ENCODE data around the gene CSMD2.

CSMD2 gene

GRCh38 chr1:34165422-34165921 is 442 bp upstream of the CSMD2 start:
- Histone ChIP-seq H3K27me3 (peaks cover 98% of the 10 kb centered on the region), H3K36me3 (no peaks in the 10 kb centered on the region), H3K9me3 (no peaks in the 10 kb centered on the region), H3K27ac (no peak overlapping the region), H3K4me1 (ENCODE audit: control insufficient read depth in 1 of 2, insufficient read depth in 1 of 2, low read depth in 1 of 2, low read length in 1 of 2) (no peaks in the 10 kb centered on the region), H3K4me3 (ENCODE audit: low read depth in 1 of 2, low read length in 1 of 2) (no peak overlapping the region)
- TF ChIP-seq CTCF (IDR thresholded peaks at IDR 0.05): no peak

GRCh38 chr1:34163792-34164731 is 968 bp downstream of the CSMD2 start:
- H3K36me3 ChIP-seq: no peaks in the 10 kb centered on the region
- peaks cover 100% of the 10 kb centered on the region for H3K27me3 ChIP-seq
- no peaks in the 10 kb centered on the region for H3K4me1 ChIP-seq (ENCODE audit: control insufficient read depth in 1 of 2, insufficient read depth in 1 of 2, low read depth in 1 of 2, low read length in 1 of 2)
- no peak overlapping the region for H3K4me3 ChIP-seq (ENCODE audit: low read depth in 1 of 2, low read length in 1 of 2)
- H3K9me3 ChIP-seq: no peaks in the 10 kb centered on the region
- H3K27ac ChIP-seq: no peak overlapping the region
- no peak for TF ChIP-seq CTCF (IDR thresholded peaks at IDR 0.05)

GRCh38 chr1:34162852-34163766 is 1.9 kb downstream of the CSMD2 start:
- Histone ChIP-seq H3K9me3 (no peaks in the 10 kb centered on the region), H3K27ac (no peak overlapping the region), H3K27me3 (peaks cover 92% of the 10 kb centered on the region), H3K4me1 (ENCODE audit: control insufficient read depth in 1 of 2, insufficient read depth in 1 of 2, low read depth in 1 of 2, low read length in 1 of 2) (no peaks in the 10 kb centered on the region), H3K4me3 (ENCODE audit: low read depth in 1 of 2, low read length in 1 of 2) (no peak overlapping the region), H3K36me3 (no peaks in the 10 kb centered on the region)
- no peak for TF ChIP-seq CTCF (IDR thresholded peaks at IDR 0.05)

- Histone ChIP-seq H3K9me3 (no peaks in the 10 kb centered on the region), H3K4me1 (ENCODE audit: control insufficient read depth in 1 of 2, insufficient read depth in 1 of 2, low read depth in 1 of 2, low read length in 1 of 2) (no peaks in the 10 kb centered on the region), H3K27me3 (peaks cover 28% of the 10 kb centered on the region), H3K36me3 (no peaks in the 10 kb centered on the region), H3K27ac (no peak overlapping the region), H3K4me3 (ENCODE audit: low read depth in 1 of 2, low read length in 1 of 2) (no peak overlapping the region)
- TF ChIP-seq CTCF (IDR thresholded peaks at IDR 0.05): no peak
These were observed 8.3 kb downstream of the CSMD2 start for GRCh38 chr1:34156739-34157138.

- H3K36me3 ChIP-seq: no peaks in the 10 kb centered on the region
- no peak for TF ChIP-seq CTCF (IDR thresholded peaks at IDR 0.05)
- peaks cover 19% of the 10 kb centered on the region for H3K27me3 ChIP-seq
- no peak overlapping the region for H3K27ac ChIP-seq
- H3K4me3 ChIP-seq (ENCODE audit: low read depth in 1 of 2, low read length in 1 of 2): no peak overlapping the region
- H3K9me3 ChIP-seq: no peaks in the 10 kb centered on the region
- no peaks in the 10 kb centered on the region for H3K4me1 ChIP-seq (ENCODE audit: control insufficient read depth in 1 of 2, insufficient read depth in 1 of 2, low read depth in 1 of 2, low read length in 1 of 2)
These were observed 9.2 kb downstream of the CSMD2 start for GRCh38 chr1:34155860-34156259.

All from neutrophil (primary cell).